Measurements from ENCODE around the gene RMI2.

RMI2 gene

DNA sequence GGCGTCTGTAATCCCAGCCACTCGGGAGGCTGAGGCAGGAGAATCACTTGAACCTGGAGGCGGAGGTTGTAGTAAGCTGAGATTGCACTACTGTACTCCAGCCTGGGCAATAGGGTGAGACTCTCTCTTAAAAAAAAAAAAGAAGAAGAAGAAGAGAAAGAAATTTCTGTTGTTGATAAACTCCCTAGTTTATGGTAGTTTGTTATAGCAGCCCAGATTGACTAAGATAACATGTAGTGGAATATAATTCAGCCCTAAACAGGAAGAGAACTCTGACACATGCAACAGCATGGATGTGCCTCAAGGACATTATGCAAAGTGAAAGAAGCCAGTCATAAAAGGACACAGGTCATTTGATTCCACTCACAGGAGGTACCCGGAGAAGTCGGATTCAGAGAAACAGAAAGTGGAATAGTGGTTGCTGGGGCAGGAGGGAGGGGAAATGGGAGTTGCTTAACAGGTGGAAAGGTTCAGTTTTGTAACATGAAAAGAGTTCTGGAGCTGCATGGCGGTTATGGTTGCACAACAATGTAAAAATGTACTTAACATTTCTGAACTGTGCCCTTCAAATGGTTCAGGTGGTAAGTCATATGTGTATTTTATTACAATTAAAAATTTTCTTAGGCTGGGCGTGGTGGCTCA lies 38.1 kb upstream of the RMI2 start:
- no peak overlapping the region for H3K27ac Mint-ChIP-seq
- no peaks in the 10 kb centered on the region for H3K27me3 Mint-ChIP-seq
- DNase-seq, result no peak
- no peak for ATAC-seq
- H3K4me3 Mint-ChIP-seq, result peak overlapping the region in 1 of 2 donors; percentile 7
- H3K4me1 Mint-ChIP-seq, result peaks cover 43% of the 10 kb centered on the region
- no peaks in the 10 kb centered on the region for H3K9me3 Mint-ChIP-seq

- Mint-ChIP-seq H3K4me1 (peaks cover 51% of the 10 kb centered on the region), H3K4me3 (no peak overlapping the region), H3K27me3 (no peaks in the 10 kb centered on the region), H3K9me3 (no peaks in the 10 kb centered on the region), H3K27ac (peak overlapping the region; percentile 59 to 84)
- no peak for DNase-seq
- ATAC-seq, result no peak
These were observed 37.4 kb upstream of the RMI2 start for GRCh38 chr16:11307639-11308492.

- ATAC-seq, result no peak
- no peak overlapping the region for H3K27ac Mint-ChIP-seq
These were observed 36.6 kb upstream of the RMI2 start for GRCh38 chr16:11308493-11309283.

DNA sequence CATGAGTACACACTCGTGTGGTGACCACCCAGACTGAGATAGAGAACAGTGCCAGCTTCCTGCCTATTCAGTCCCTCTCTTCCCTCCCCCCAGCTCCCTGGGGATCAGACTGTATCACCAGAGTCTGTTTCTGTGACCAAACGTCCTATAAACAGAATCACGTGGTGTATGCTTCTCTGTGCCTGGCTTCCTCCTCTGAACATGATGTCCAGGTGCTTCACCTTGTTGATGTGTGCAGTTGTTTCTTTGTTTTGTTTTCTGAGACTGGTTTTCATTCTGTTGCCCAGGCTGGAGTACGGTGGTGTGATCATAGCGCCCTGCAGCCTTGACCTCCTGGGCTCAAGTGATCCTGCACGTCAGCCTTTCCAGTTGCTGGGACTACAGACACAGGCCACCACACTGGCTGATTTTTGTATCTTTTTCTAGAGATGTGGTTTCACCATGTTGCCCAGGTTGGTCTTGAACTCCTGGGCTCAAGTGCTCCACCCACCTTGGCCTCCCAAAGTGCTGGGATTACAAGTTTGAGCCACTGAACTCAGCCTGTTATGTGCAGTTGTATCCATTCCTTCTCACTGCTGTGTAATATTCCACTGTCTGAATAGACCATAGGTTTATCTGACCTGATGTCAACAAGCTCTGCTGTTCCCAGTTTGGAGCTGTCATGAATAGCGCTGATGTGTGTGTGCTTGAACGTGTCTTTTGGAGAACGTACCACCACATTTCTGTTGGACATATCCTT lies 35.2 kb upstream of the RMI2 start:
- H3K27ac Mint-ChIP-seq, result peak overlapping the region in 1 of 2 donors; percentile 59
- DNase-seq (no peak), ATAC-seq (no peak)
- H3K9me3 Mint-ChIP-seq, result no peaks in the 10 kb centered on the region
- no peaks in the 10 kb centered on the region for H3K27me3 Mint-ChIP-seq
- H3K4me1 Mint-ChIP-seq, result peaks cover 63% of the 10 kb centered on the region
- H3K4me3 Mint-ChIP-seq, result peak overlapping the region in 1 of 2 donors; percentile 48

More at GRCh38 chr16:11308493-11309283, 36.6 kb upstream of the RMI2 start:
- Mint-ChIP-seq H3K9me3 (no peaks in the 10 kb centered on the region), H3K4me1 (peaks cover 53% of the 10 kb centered on the region), H3K27me3 (no peaks in the 10 kb centered on the region), H3K4me3 (no peak overlapping the region)
- no peak for DNase-seq

GRCh38 chr16:11310634-11310977 lies 34.7 kb upstream of the RMI2 start:
- ATAC-seq, result peak; percentile 9
- H3K27ac Mint-ChIP-seq, result peak overlapping the region in 1 of 2 donors; percentile 95
- H3K4me3 Mint-ChIP-seq, result peak overlapping the region; percentile 54
- no peaks in the 10 kb centered on the region for H3K27me3 Mint-ChIP-seq
- H3K4me1 Mint-ChIP-seq, result peaks cover 63% of the 10 kb centered on the region
- peak in 1 of 2 donors; percentile 39 for DNase-seq
- H3K9me3 Mint-ChIP-seq, result no peaks in the 10 kb centered on the region

DNA sequence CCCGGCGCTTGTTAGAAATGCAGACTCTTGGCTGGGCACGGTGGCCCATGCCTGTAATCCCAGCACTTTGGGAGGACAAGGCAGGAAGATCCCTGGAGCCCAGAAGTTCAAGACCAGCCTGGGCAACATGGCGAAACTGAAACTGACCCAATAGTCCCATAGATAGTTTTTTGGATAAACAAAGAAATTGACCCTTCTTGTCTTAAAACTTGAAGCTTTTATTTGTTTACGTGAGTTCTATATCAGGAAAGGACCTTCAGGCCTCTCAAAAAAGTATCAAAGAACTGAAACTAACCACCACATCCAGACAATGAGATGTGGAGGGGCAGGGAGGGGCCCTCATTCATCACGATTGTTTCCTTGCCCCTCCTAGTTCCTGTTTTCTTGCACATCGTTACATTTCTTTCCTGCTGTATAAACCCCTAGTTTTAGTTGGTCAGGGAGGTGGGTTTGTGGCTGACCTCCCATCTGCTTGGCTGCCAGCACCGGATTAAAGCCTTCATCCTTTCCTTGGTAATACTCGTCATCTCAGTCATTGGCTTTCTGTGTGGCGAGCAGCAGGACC lies 34.2 kb upstream of the RMI2 start:
- H3K4me3 Mint-ChIP-seq, result peak overlapping the region; percentile 54 to 63
- H3K4me1 Mint-ChIP-seq, result peaks cover 64% of the 10 kb centered on the region
- H3K27me3 Mint-ChIP-seq, result no peaks in the 10 kb centered on the region
- no peaks in the 10 kb centered on the region for H3K9me3 Mint-ChIP-seq
- ATAC-seq (peak; percentile 83), DNase-seq (peak; percentile 37 to 87)
- peak overlapping the region; percentile 95 for H3K27ac Mint-ChIP-seq

DNA sequence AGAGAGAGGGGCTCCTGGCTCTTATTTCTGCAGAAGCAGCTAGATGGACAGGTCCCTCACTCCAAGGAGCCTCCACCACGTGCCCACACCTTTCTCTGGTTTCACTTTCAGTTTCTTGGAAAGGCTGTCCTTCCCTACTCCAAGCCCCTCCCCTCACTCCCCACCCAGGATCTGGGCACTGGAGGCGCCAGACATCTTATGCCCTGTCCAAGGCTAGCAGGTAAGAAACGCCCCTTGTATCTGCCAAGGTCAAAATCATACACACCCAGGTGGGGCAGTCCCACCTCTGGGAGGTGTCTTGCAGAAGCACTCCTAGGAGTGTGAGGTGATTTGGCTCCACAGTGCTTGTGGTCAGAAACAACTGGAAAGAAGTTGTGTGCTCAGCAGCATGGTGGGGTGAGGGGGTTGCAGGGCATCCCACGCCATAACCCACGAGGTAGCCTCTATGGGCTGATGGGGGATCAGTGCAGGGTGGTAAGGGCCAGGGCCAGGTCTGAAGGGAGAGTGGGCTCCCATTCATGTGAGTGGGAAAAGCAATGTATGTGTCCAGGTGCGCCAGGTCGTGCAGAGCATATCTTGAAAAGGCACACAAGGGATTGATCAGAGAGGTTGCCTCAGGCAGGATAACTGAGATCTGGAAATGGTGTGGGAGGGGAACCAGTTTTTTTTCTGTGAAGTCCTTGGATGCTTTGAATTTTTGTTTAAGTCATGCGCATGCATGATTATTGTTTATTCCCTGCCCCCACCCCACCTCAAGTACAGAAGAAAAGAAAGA lies 32.4 kb upstream of the RMI2 start:
- Mint-ChIP-seq H3K27ac (peak overlapping the region in 1 of 2 donors; percentile 70), H3K27me3 (no peaks in the 10 kb centered on the region), H3K9me3 (no peaks in the 10 kb centered on the region), H3K4me3 (peak overlapping the region; percentile 27 to 46), H3K4me1 (peaks cover 71% of the 10 kb centered on the region)
- DNase-seq, result peak in 1 of 2 donors; percentile 27
- ATAC-seq, result no peak

DNA sequence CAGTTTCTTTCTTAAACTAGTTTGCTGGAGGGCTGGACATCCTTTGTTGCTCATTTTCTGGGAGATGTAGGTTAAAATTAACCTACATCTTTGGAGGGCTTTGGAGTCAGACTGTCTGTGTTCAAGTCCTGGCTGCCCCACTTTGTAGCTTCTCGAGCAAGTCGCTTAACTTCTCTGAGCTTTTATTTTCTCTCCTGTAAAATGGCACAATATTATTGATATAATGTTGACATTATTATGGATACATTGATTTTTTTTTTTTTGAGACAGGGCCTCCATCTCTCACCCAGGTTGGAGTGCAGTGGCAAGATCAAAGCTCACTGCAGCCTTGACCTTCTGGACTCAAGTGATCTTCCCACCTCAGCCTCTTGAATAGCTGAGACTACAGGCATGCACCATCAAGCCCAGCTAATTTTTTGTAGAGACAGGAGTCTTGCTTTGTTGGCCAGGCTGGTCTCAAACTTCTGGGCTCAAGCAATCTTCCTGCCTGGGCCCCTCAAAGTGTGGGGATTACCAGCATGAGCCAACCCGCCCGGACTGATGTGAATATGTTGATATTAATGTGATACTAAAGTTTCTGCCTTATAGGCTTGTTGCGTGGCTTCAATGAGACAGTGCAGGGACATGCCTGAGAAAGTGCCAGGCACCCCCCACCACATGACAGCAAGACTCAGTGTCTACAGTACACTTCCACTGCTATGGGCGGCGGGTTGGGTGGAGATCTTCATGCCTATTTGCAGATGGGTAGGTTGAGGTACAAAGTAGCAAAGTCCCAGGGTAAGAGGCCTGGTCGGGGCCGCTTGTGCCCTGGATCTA lies 31.6 kb upstream of the RMI2 start:
- H3K27ac Mint-ChIP-seq, result peak overlapping the region in 1 of 2 donors; percentile 56
- no peak for DNase-seq
- H3K27me3 Mint-ChIP-seq, result no peaks in the 10 kb centered on the region
- H3K4me3 Mint-ChIP-seq, result no peak overlapping the region
- H3K9me3 Mint-ChIP-seq, result no peaks in the 10 kb centered on the region
- peaks cover 66% of the 10 kb centered on the region for H3K4me1 Mint-ChIP-seq
- no peak for ATAC-seq

DNA sequence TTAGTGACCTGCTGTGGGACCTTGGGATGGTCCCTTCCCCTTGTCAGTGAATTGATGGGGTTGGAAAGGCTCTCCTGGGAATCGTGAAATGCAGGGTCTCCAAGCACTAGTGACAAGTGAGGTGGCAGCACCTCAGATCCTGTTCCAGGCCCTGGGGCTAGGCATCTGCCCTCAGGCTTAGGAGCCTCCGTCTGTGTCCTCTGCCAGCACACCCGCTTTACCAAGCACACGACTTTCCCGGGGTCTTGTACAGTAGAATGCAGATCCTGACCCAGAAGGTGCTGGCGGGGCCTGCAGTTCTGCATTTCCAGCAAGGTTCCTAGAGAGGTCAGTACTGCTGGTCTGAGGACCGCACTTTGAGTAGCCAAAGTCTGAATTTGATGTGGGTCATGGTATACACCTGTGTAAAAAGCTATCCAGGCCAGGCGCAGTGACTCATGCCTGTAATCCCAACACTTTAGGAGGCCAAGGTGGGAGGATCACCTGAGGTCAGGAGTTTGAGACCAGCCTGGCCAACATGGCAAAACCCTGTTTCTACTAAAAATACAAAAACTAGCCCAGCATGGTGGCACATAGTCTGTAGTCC lies 30.9 kb upstream of the RMI2 start:
- H3K27me3 Mint-ChIP-seq, result no peaks in the 10 kb centered on the region
- H3K4me3 Mint-ChIP-seq, result no peak overlapping the region
- DNase-seq (no peak), ATAC-seq (no peak)
- H3K9me3 Mint-ChIP-seq, result no peaks in the 10 kb centered on the region
- no peak overlapping the region for H3K27ac Mint-ChIP-seq
- peaks cover 61% of the 10 kb centered on the region for H3K4me1 Mint-ChIP-seq

DNA sequence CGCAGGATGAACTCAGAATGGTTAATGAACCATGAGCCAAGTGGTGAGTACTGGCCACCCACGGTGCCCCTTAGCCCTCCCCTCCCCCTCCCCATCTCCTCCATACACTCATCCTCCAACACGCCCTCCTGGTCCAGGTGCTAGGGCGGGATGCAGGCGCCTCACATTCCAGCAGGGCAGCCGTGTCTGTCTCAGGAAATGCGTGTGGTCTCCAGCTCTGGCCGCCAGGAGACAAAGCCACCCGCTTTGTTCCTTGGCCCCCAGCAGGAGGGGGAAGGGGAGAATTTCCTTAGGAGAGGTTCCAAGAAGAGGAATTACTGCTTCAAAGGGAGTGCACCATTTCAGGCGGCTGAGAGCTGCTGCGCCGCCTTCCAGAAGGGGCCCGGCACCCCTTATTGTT lies 29.7 kb upstream of the RMI2 start:
- no peaks in the 10 kb centered on the region for H3K27me3 Mint-ChIP-seq
- no peak overlapping the region for H3K27ac Mint-ChIP-seq
- H3K9me3 Mint-ChIP-seq, result no peaks in the 10 kb centered on the region
- DNase-seq (no peak), ATAC-seq (no peak)
- H3K4me1 Mint-ChIP-seq, result peaks cover 51% of the 10 kb centered on the region
- H3K4me3 Mint-ChIP-seq, result no peak overlapping the region

- DNase-seq (no peak), ATAC-seq (no peak)
- Mint-ChIP-seq H3K9me3 (no peaks in the 10 kb centered on the region), H3K27ac (peak overlapping the region in 1 of 2 donors; percentile 66), H3K27me3 (no peaks in the 10 kb centered on the region), H3K4me1 (peaks cover 41% of the 10 kb centered on the region), H3K4me3 (no peak overlapping the region)
These were observed 28.8 kb upstream of the RMI2 start for GRCh38 chr16:11316331-11317015.

DNA sequence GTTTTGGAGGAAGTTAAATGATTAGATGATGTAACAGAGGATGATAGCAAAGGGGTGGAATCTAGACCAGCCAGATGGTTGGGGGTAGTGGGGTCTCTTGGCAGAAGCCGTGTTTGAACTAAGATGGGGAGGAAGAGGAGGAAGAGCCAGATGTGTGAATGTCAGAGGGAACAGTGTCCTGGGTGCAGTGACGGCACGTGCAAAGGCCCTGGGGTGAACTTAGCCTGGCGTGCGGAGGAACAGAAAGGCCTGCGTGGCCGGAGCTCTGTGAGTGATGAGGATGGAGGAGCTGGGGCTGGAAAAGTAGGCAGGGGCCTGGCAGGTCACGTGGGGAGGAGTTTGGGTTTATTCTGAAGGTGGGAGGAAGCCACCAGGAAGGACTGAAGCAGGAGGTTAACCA lies 26.4 kb upstream of the RMI2 start:
- Mint-ChIP-seq H3K27me3 (no peaks in the 10 kb centered on the region), H3K9me3 (no peaks in the 10 kb centered on the region), H3K27ac (peak overlapping the region; percentile 2 to 61), H3K4me1 (peaks cover 23% of the 10 kb centered on the region), H3K4me3 (no peak overlapping the region)
- no peak for ATAC-seq
- no peak for DNase-seq

All from stimulated activated naive CD8-positive, alpha-beta T cell treated with anti-CD3 and anti-CD28 coated beads, Interleukin-15, amount 100 ng/mL, for 72 hours (primary cell).